Endothelial cell of umbilical vein (primary cell): ENCODE measurements around the gene ITGAE.
A peak's percentile ranks its signal among the peaks of the same experiment; 100 is the strongest.

Experiments used
- EZH2 ChIP-seq: IDR thresholded peaks from 2 replicates; pipeline ENCODE4 v1.6.1; 2012; ENCODE audit warnings: borderline replicate concordance, low read depth, mild to moderate bottlenecking, moderate library complexity, low read length, inconsistent platforms; ENCODE audit not compliant: severe bottlenecking
- FOS ChIP-seq: IDR thresholded peaks from 2 replicates; pipeline ENCODE4 v1.6.1; 2011; ENCODE audit warnings: mild to moderate bottlenecking, low read length, moderate library complexity, borderline replicate concordance; ENCODE audit not compliant: insufficient read depth
- JUN ChIP-seq: IDR thresholded peaks from 2 replicates; pipeline ENCODE4 v1.6.1; 2011; ENCODE audit warnings: borderline replicate concordance, low read depth; ENCODE audit not compliant: insufficient read length, insufficient read depth
- MYC ChIP-seq: IDR thresholded peaks from one replicate; pipeline ENCODE4 v1.6.1; 2011; ENCODE audit warnings: mild to moderate bottlenecking, low read depth, low read length
- POLR2A ChIP-seq: IDR thresholded peaks from 2 replicates; pipeline ENCODE4 v1.6.1; 2012; ENCODE audit warnings: low read depth, mild to moderate bottlenecking, control low read depth, low read length
- POLR2AphosphoS5 ChIP-seq: IDR thresholded peaks from 2 replicates; pipeline ENCODE4 v1.6.1; 2012; ENCODE audit warnings: low read depth, mild to moderate bottlenecking, control low read depth, low read length, moderate library complexity; ENCODE audit not compliant: insufficient read depth
- TF ChIP-seq, protein P1 (sequence below), 2 donors: IDR thresholded peaks; 1 replicate in 1 of 2; 2 replicates in 1 of 2; pipeline ENCODE4 v1.5.1; 2011; ENCODE audit warnings: low read length in 2 of 2, mild to moderate bottlenecking in 2 of 2, moderate library complexity in 2 of 2, control low read depth in 1 of 2, inconsistent platforms in 1 of 2, low read depth in 1 of 2; ENCODE audit not compliant: insufficient read depth in 1 of 2; ENCODE audit errors: extremely low read depth in 1 of 2
- TF ChIP-seq, protein P2 (sequence below): IDR thresholded peaks from 2 replicates; pipeline ENCODE4 v1.6.1; 2011; ENCODE audit not compliant: insufficient read depth, insufficient read length

GRCh38 chr17:3667366-3668278 lies 133.4 kb downstream of the ITGAE start:
- TF ChIP-seq, protein P1, sequence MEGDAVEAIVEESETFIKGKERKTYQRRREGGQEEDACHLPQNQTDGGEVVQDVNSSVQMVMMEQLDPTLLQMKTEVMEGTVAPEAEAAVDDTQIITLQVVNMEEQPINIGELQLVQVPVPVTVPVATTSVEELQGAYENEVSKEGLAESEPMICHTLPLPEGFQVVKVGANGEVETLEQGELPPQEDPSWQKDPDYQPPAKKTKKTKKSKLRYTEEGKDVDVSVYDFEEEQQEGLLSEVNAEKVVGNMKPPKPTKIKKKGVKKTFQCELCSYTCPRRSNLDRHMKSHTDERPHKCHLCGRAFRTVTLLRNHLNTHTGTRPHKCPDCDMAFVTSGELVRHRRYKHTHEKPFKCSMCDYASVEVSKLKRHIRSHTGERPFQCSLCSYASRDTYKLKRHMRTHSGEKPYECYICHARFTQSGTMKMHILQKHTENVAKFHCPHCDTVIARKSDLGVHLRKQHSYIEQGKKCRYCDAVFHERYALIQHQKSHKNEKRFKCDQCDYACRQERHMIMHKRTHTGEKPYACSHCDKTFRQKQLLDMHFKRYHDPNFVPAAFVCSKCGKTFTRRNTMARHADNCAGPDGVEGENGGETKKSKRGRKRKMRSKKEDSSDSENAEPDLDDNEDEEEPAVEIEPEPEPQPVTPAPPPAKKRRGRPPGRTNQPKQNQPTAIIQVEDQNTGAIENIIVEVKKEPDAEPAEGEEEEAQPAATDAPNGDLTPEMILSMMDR (IDR thresholded peaks at IDR 0.05; ENCODE audit: extremely low read depth in 1 of 2, insufficient read depth in 1 of 2, low read depth in 1 of 2, low read length in 2 of 2) = peak in 1 of 2 donors; percentile 17
- TF ChIP-seq POLR2A (peak; percentile 71), POLR2AphosphoS5 (peak; percentile 45), EZH2 (no peak), JUN (no peak), FOS (peak; percentile 63), MYC (peak; percentile 39)
- TF ChIP-seq, protein P2, sequence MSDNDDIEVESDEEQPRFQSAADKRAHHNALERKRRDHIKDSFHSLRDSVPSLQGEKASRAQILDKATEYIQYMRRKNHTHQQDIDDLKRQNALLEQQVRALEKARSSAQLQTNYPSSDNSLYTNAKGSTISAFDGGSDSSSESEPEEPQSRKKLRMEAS = no peak
